IPS DF 19.7 (cell line): ENCODE data around the gene SMOC1.

Experiments
- DNase-seq: peaks from one replicate; pipeline ENCODE4 v3.0.0-alpha.2; 2013; ENCODE audit warnings: low read depth, low spot score

SMOC1 gene

DNA sequence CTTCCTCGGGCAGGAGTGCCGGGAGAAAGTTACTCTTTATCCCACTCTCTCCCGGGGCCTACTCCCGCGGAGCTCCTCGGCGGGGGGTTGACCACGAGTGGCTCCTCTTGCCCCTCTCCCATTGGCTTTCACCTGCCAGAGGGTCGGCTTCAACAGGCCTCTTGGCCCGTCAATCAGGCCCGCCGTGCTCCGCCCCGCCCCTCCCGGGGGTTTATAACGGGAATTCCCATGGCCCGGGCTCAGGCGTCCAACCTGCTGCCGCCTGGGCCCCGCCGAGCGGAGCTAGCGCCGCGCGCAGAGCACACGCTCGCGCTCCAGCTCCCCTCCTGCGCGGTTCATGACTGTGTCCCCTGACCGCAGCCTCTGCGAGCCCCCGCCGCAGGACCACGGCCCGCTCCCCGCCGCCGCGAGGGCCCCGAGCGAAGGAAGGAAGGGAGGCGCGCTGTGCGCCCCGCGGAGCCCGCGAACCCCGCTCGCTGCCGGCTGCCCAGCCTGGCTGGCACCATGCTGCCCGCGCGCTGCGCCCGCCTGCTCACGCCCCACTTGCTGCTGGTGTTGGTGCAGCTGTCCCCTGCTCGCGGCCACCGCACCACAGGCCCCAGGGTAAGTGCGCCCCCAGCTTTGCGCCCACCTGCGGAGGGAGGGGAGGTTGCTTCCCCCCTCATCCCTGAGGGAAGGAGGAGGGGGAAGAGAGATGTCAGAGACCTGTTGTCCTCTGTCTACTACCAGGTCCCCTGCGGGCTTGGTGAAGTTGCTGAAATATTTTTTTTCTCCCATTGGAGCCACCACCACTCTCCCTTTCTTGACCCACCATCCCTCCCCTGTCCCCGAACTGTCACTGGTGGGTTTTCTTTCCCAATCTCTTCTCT lies at the start of gene SMOC1:
TSS of gene SMOC1 (plus strand) at position 242 of the 869 bp plus-strand sequence. CDS start at position 505, 263 bp downstream.
- DNase-seq: peak; percentile 40

DNA sequence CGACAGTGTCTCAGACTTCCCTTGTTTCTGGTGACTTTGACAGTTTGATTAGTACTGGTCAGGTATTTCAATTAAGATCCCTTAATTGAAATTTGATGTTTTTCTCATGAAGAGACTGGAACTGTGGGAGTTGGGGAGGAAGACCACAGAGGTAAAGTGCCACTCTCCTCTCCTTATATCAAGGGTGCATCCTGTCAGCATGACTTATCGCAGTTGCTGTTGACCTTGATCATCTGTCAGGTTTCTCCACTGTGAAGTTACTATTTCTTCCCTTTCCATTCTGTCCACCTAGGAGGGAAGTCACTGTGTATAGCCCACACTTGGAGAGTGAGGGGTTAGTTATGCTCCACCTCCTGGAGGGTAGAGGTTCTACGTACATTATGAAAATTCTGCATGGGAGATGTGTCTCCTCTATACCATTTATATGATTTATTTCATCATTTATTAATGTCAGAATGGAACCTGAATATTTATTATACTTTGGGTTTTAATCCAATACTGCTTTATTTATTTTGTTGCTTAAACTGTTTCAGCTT lies 40.3 kb upstream of the SMOC1 start:
- DNase-seq: no peak

- DNase-seq: no peak
These were observed 39.6 kb upstream of the SMOC1 start for GRCh38 chr14:69839661-69840060.

DNA sequence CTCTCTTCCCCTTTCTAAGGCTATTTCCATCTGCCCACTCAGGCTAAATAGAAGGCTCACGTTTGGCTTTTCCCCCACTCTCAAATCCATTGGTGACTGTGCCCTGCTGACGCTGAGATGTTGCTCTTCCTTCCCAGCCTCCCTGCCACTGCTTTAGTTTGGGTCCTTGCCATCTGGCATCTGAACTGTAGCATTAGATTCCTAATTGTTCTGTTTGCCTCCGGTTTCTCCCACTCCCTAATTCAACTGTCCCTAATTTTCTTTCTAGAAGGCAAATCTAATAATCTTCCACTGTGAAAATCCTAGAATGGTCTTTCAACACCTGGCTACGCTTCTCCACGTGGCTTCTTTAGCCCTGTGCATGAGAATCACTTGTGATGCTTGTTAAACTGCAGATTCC lies 37.6 kb upstream of the SMOC1 start:
- DNase-seq: no peak

DNA sequence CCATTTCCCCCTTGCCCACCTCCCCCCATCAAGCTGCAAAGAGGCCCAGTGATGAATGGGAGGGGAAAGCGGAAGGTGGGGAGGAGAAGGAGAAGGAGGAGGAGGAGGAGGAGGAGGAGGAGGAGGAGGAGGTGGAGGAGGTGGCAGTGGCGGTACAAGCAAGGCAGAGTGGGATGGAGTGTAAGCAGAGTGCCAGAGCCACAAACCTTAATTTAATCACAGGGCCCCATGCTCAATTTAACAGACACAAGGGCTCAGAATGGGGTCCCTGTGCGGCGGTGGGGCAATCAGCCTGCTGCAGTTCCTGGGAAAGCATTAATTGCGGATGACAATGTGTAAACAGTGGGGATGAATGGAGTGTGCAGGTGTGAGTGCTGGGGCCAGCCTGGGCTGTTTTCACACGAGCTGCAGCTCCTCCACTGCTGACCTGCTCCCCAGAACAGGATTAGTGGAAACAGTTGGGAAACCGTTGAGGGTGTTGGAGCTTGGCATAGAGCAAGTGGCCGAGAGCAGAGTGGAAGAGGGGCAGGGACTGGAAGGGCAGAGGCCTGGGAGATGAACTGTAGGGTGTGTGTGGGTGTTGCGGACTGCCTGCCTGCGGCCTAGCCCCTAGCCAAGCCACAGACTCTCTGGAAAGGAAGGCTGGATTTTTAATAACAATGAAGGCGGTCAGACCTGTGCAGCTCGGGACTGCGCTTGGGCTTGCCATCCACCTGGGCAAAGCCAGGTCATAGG lies 36.4 kb upstream of the SMOC1 start:
- DNase-seq: no peak

DNA sequence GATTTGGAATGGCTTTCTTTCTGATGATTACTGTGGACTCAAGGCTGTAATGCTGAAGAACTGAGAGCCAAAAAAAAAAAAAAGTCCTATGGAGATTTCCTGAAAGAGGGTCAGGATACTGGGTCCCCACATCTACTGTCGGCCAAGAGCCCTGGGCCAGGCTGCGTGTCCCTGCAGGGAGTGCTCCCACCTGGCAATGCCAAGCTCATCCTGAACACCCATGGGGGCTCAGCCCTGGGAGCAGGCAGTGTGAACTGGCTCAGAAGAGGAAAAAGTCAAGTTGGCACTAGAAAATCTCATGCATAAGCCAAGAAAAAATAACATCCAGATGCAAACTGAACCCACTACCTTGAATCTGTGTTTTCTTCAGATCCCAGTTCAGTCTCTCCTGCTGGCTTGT lies 35.0 kb upstream of the SMOC1 start:
- no peak for DNase-seq

DNA sequence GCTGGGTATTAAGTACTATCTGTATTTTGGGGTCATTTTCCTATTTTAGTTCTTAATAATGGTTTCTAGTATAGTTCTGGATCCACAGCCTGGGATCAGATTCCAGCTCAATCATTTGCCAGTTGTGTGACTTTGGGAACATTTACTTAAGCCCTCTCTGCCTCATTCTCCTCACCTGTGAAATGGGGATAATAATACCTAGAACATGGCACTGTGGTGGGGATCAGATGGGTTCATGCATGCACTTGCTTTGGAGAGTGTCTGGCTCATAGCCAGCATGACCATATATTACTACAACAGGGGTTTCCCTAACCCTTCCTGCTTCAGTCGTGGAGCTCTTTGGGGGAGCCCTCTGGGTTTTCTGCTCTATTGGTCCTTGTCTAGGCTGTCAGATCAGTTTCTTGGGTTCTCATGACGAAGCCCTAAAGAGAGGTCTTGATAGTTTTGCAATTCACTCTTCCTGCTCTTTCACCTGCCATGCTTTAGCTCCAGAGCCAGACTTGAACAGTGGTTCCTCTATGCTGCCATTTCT lies 34.1 kb upstream of the SMOC1 start:
- no peak for DNase-seq

GRCh38 chr14:69845787-69846186 lies 33.4 kb upstream of the SMOC1 start:
- no peak for DNase-seq

- DNase-seq: no peak
These were observed 31.1 kb upstream of the SMOC1 start for GRCh38 chr14:69848156-69848555.

GRCh38 chr14:69848903-69849391 lies 30.3 kb upstream of the SMOC1 start:
- DNase-seq: no peak

DNA sequence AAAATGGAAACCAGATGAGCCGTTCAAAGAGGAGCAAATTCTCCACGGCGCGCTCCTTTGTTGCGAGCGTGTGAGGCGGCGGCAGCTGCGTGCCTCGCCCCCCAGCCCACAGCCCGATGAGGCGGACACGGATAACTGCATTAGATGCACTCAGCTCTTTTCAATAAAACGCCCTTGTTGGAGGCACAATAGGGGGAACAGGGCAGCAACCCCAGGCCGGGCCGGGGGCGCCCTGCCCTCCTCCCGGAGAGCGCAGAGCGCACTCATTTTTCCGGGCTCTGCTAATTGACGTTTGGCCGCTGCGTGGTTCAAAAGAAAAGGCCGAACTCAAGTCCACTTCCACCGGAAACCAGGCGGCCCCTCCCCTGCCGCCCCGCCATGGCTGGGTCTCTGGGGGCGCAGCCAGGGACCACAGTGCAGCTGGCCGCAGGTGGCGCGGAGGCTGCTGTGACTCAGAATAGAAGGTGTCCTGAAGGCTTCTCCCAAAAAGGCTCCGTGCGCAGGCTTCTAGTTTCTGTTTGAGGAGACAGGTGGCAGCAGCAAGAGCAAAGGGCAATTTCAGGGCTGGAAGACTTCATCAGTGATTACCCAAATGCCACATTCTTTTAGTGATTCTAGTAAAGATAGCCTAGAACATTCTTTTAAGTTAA lies 29.0 kb upstream of the SMOC1 start:
- DNase-seq: no peak

DNA sequence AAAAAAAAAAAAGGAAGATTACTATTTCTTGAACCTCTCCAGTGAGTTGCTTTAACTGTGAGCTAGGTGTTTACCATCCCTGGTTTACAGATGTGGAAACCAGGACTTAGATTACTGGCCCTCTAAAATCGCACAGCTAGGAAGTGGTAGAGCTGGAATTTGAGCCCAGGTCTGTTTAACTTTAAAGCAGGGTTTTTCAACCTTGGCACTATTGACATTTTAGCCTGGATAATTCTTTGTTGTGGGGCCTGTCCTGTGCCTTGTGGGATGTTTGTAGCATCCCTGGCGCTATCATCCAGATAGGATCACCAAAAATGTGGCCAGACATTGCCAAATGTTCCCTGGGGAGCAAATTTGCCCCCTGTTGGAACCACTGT lies 28.5 kb upstream of the SMOC1 start:
- no peak for DNase-seq

DNA sequence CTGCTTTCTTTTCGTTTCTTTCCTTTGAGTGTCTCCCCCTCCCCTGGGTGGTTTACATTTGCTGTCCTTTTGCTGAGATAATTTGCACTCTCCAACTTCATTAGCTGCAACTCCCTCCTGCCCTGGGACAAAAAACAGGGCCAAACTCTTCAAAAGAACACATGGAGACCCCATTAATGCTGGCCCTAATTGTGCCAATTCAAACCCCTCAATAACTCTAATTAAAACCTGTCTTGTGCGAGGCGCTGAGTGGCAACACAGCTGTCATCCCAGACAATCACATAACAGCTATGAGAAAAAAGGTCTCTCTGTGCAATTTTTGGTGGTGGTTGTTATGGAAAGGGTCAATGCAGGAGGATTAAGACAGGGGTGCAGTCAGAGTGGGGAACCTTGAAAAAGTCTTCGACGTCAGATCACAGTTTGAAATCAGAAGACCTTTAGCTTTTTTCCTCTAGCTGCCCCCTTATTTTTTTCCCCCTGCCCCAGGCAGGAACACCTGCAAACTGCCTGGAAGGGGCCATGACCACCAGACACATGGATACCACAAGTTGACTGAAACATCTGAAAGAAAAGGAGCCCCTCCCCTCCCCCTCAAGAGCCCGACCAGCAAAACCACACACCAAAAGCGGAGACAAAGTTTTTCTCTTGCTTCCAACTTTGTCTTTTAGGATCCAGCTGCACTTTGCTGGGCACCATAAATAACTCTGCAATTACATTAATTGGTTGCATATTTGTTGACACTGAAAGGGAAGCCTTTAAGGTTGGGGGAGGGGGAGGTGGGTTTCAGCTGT lies 26.5 kb upstream of the SMOC1 start:
- no peak for DNase-seq

DNA sequence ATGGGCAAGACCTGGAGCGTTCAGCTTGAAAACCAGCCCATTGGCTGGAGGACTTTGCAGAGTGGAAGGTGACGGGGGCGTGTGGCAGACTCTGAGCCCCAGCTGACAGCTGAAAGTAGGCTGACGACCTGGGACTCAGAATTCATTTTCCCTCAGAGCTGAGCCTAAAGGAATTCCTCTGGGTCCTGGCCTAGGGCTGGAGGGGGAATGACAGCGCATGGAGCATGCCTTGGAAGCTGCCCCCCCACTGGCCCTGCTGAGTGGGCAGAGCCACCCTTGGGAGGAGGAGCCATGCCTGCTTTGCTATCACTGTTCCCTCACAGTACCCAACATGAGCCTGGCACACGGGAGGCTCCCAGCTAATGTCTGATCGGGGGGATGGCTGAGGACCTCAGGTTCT lies 25.4 kb upstream of the SMOC1 start:
- DNase-seq: no peak

DNA sequence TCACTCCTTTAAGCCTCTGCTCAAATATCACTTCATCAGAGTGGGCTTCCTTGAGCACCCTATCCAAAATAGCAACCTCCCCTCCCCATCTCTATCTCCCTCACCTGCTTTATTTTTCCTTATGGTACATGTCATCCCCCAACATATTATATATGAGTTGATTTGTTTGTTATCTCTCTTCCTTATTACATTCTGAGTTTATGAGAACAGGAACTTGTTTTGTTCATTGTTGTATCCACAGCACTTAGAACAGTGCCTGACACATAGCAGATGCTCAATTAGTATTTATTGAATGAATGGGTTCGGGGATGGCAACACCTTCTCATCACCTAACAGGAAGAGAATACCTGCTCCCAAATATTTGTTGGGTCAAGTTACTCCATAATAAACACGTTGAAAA lies 24.6 kb upstream of the SMOC1 start:
- DNase-seq: no peak

DNA sequence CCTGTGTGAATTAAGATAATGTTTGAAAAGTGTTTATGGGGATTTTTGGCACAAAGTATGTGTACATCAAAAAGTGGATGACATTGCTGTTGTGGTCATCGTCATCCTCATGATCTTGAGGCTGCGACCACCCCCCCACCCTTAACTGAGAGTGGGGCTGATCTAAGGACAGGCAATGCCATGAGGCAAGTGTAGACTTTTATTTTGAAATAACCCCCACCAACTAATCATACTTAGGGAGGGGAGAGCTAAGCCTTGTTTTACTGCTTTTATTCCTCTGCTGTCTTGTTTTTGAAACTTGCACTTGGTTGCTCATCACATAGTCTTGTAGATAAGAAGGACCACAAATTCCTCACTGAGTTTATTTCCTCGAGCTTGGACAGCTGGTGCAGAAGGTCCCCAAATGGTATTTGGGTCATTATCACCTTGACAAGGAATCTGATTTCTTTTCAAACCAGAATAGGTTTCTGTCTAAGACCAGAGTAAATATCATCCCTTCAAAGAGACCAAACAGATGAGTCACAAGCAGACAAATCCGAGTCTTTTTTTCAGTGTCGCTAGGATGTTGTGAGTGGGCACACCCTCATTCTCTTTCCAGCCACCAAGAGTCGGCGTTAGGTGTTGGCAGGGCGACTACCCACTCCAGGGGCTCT lies 23.9 kb upstream of the SMOC1 start:
- no peak for DNase-seq

- DNase-seq: no peak
These were observed 20.4 kb upstream of the SMOC1 start for GRCh38 chr14:69858801-69859200.

GRCh38 chr14:69859591-69859990 lies 19.6 kb upstream of the SMOC1 start:
- DNase-seq: no peak

- DNase-seq: no peak
These were observed 19.0 kb upstream of the SMOC1 start for GRCh38 chr14:69860221-69860620.

GRCh38 chr14:69861025-69861569 lies 18.1 kb upstream of the SMOC1 start:
- no peak for DNase-seq
